Smooth muscle cell (in vitro differentiated cells): ENCODE data around the gene UMPS. TPM values are rescaled to one million over a fixed set of nuclear protein-coding genes. Genes with fewer than 3 reads are reported as not detected.

Experiments
- DNase-seq: peaks from one replicate; lab custom pipeline; 2025; ENCODE audit not compliant: unreplicated experiment; lab: John Stamatoyannopoulos, UW
- H2AFZ ChIP-seq: fragments of 200-600 bp; sonication (generic); 2 replicates; pipeline ENCODE4 v1.6.0; 2016; ENCODE audit warnings: antibody characterized with exemption, low read depth, mild to moderate bottlenecking
- H3F3A ChIP-seq: fragments of 200-600 bp; sonication (generic); 2 replicates; pipeline ENCODE4 v1.6.0; 2017; ENCODE audit warnings: antibody characterized with exemption, low read depth
- H3K27ac ChIP-seq: fragments of 200-600 bp; sonication (generic); 2 replicates; pipeline ENCODE4 v1.5.1; 2016; ENCODE audit warnings: low read depth, mild to moderate bottlenecking
- H3K27me3 ChIP-seq: fragments of 200-600 bp; sonication (generic); 2 replicates; pipeline ENCODE4 v1.6.1; 2016; ENCODE audit warnings: low read depth, mild to moderate bottlenecking
- H3K36me3 ChIP-seq: fragments of 200-600 bp; sonication (generic); 2 replicates; pipeline ENCODE4 v1.5.1; 2016; ENCODE audit warnings: low read depth
- H3K4me1 ChIP-seq: fragments of 200-600 bp; sonication (generic); 2 replicates; pipeline ENCODE4 v1.5.1; 2016; ENCODE audit warnings: low read depth
- H3K4me2 ChIP-seq: fragments of 200-600 bp; sonication (generic); 2 replicates; pipeline ENCODE4 v1.6.0; 2016; ENCODE audit warnings: mild to moderate bottlenecking
- H3K4me3 ChIP-seq: fragments of 200-600 bp; sonication (generic); 2 replicates; pipeline ENCODE4 v1.5.1; 2016; ENCODE audit warnings: mild to moderate bottlenecking
- H3K79me2 ChIP-seq: fragments of 200-600 bp; sonication (generic); 2 replicates; pipeline ENCODE4 v1.6.0; 2016; ENCODE audit warnings: low read depth, mild to moderate bottlenecking
- H3K9ac ChIP-seq: fragments of 200-600 bp; sonication (generic); 2 replicates; pipeline ENCODE4 v1.6.0; 2016; ENCODE audit warnings: low read depth
- H3K9me3 ChIP-seq: fragments of 200-600 bp; sonication (generic); replicated peaks from 2 replicates; pipeline ENCODE4 v1.5.1; 2016; ENCODE audit warnings: low read depth
- H4K20me1 ChIP-seq: fragments of 200-600 bp; sonication (generic); 2 replicates; pipeline ENCODE4 v1.6.0; 2016; ENCODE audit warnings: low read depth
- CTCF ChIP-seq: fragments of 200-600 bp; sonication (generic); IDR thresholded peaks from 2 replicates; pipeline ENCODE4 v1.5.1; 2017; ENCODE audit warnings: borderline replicate concordance, mild to moderate bottlenecking, antibody characterized with exemption; ENCODE audit not compliant: insufficient read depth, poor library complexity, severe bottlenecking
- WGBS: methylation state at CpG from one replicate; pipeline ENCODE4 v1.1.7; 2016; ENCODE audit warnings: low lambda C conversion rate; 5-methylcytosine and 5-hydroxymethylcytosine counted together
- polyA plus RNA-seq: library from polyadenylated mRNA; unstranded; fragments of >200 nt; fragmentation: Nextera tagmentation; extraction: Ambion mirVana; gene quantifications from 2 replicates; pipeline ENCODE4 v1.2.1, GENCODE V29; 2016
- total RNA-seq: library from RNA; depleted of rRNA; stranded (reverse); fragments of >200 nt; gene quantifications from 2 replicates; pipeline ENCODE4 v1.2.3, GENCODE V29; 2014

The UMPS gene
- total and polyA plus RNA-seq, 2 experiments from 2014 or later = 22.3 to 79.2 TPM

- no peak for TF ChIP-seq CTCF
- H4K20me1 ChIP-seq = no peaks in the 10 kb centered on the region
- no peak overlapping the region for H2AFZ ChIP-seq
- H3K4me2 ChIP-seq = no peak overlapping the region
- H3K79me2 ChIP-seq = no peaks in the 10 kb centered on the region
- peaks cover 4% of the 10 kb centered on the region for H3F3A ChIP-seq
- WGBS = 74% methylated on average over 6 of the region's 6 CpGs
- no peak for DNase-seq
- H3K27ac ChIP-seq = peak overlapping the region; percentile 28
- H3K4me1 ChIP-seq = no peaks in the 10 kb centered on the region
- H3K4me3 ChIP-seq = no peak overlapping the region
- no peaks in the 10 kb centered on the region for H3K36me3 ChIP-seq
- H3K27me3 ChIP-seq = no peaks in the 10 kb centered on the region
- no peaks in the 10 kb centered on the region for H3K9me3 ChIP-seq
- no peak overlapping the region for H3K9ac ChIP-seq
These were observed 31.8 kb downstream of the UMPS start for GRCh38 chr3:124761935-124762660.

- Histone ChIP-seq H3K27me3 (no peaks in the 10 kb centered on the region), H3K36me3 (no peaks in the 10 kb centered on the region), H2AFZ (no peak overlapping the region), H3K4me2 (no peak overlapping the region), H3K4me3 (no peak overlapping the region), H3F3A (peaks cover 4% of the 10 kb centered on the region), H4K20me1 (no peaks in the 10 kb centered on the region), H3K4me1 (no peaks in the 10 kb centered on the region), H3K9me3 (no peaks in the 10 kb centered on the region), H3K79me2 (no peaks in the 10 kb centered on the region), H3K9ac (no peak overlapping the region), H3K27ac (no peak overlapping the region)
- DNase-seq = no peak
- no peak for TF ChIP-seq CTCF
- WGBS = 78% methylated on average over 4 of the region's 4 CpGs
These were observed 32.4 kb downstream of the UMPS start for GRCh38 chr3:124762661-124763011.

GRCh38 chr3:124763206-124763605, 33.0 kb downstream of the UMPS start:
- Histone ChIP-seq H3K36me3 (no peaks in the 10 kb centered on the region), H3K4me3 (no peak overlapping the region), H3K9ac (no peak overlapping the region), H3K79me2 (no peaks in the 10 kb centered on the region), H2AFZ (no peak overlapping the region), H3F3A (peaks cover 4% of the 10 kb centered on the region), H3K27ac (no peak overlapping the region), H3K9me3 (no peaks in the 10 kb centered on the region), H3K27me3 (no peaks in the 10 kb centered on the region), H4K20me1 (no peaks in the 10 kb centered on the region), H3K4me2 (no peak overlapping the region), H3K4me1 (no peaks in the 10 kb centered on the region)
- TF ChIP-seq CTCF = no peak
- 93% methylated on average over 8 of the region's 8 CpGs for WGBS
- no peak for DNase-seq
